WTC11 (cell line): ENCODE measurements around the gene FBLN2. TPM values are rescaled to one million over a fixed set of nuclear protein-coding genes. Genes with fewer than 3 reads are reported as not detected.

Experiments used
- ATAC-seq: fragments of 200-7000 bp; cut with Tn5 transposase; 2 replicates; pipeline ENCODE4 v1.10.0; 2021; ENCODE audit warnings: mild to moderate bottlenecking, moderate library complexity
- CTCF ChIA-PET: fragments of 300-600 bp; sonication (Branson Sonifier 250); formaldehyde crosslinking; loops from one replicate; lab custom pipeline; 2021; ENCODE audit warnings: antibody characterized with exemption; lab: Charles Lee
- POLR2A ChIA-PET: fragments of 350-600 bp; sonication (Branson Sonifier 250); formaldehyde crosslinking; loops from one replicate; lab custom pipeline; 2021; ENCODE audit warnings: antibody characterized with exemption; lab: Charles Lee
- DNase-seq: peaks from one replicate; pipeline ENCODE4 v3.0.0; 2021; ENCODE audit warnings: low spot score
- H3K27ac Mint-ChIP-seq: 2 replicates; pipeline ENCODE4 v1.8.0; 2021; ENCODE audit warnings: mixed read lengths
- H3K27me3 Mint-ChIP-seq: 2 replicates; pipeline ENCODE4 v1.8.0; 2021; ENCODE audit warnings: low read depth, mild to moderate bottlenecking, moderate library complexity, mixed read lengths
- H3K36me3 Mint-ChIP-seq: 2 replicates; pipeline ENCODE4 v1.8.0; 2021; ENCODE audit warnings: mixed read lengths
- H3K4me1 Mint-ChIP-seq: 2 replicates; pipeline ENCODE4 v1.8.0; 2022; ENCODE audit warnings: mixed read lengths
- H3K4me3 Mint-ChIP-seq: 2 replicates; pipeline ENCODE4 v1.8.0; 2021; ENCODE audit warnings: mild to moderate bottlenecking, moderate library complexity, mixed read lengths
- H3K9me3 Mint-ChIP-seq: 2 replicates; pipeline ENCODE4 v1.8.0; 2021; ENCODE audit warnings: mixed read lengths
- FOXJ3 ChIP-seq: sonication (generic); formaldehyde crosslinking; IDR thresholded peaks from 2 replicates; pipeline ENCODE4 v1.9.0; 2021; ENCODE audit warnings: missing genetic modification reagents, mild to moderate bottlenecking, borderline replicate concordance
- FOXK1 ChIP-seq: sonication (generic); formaldehyde crosslinking; IDR thresholded peaks from 2 replicates; pipeline ENCODE4 v1.8.0; 2022; ENCODE audit warnings: mild to moderate bottlenecking, moderate library complexity, missing genetic modification reagents
- FOXP1 ChIP-seq: sonication (generic); formaldehyde crosslinking; IDR thresholded peaks from 2 replicates; pipeline ENCODE4 v1.8.0; 2022; ENCODE audit warnings: missing genetic modification reagents, mild to moderate bottlenecking, moderate library complexity, borderline replicate concordance
- FOXP4 ChIP-seq: sonication (generic); formaldehyde crosslinking; IDR thresholded peaks from 2 replicates; pipeline ENCODE4 v1.8.0; 2022; ENCODE audit warnings: mild to moderate bottlenecking, missing genetic modification reagents
- IRF1 ChIP-seq: sonication (generic); formaldehyde crosslinking; IDR thresholded peaks from 2 replicates; pipeline ENCODE4 v1.8.0; 2023; ENCODE audit warnings: missing genetic modification reagents
- JAZF1 ChIP-seq: fragments of 250-450 bp; sonication (Bioruptor Pico); IDR thresholded peaks from 2 replicates; pipeline ENCODE4 v1.9.0; 2021; ENCODE audit warnings: moderate library complexity, mild to moderate bottlenecking, inconsistent platforms
- NR1H2 ChIP-seq: sonication (generic); formaldehyde crosslinking; IDR thresholded peaks from 2 replicates; pipeline ENCODE4 v1.9.0; 2021; ENCODE audit warnings: mild to moderate bottlenecking, moderate library complexity, missing genetic modification reagents
- NR3C1 ChIP-seq: sonication (generic); formaldehyde crosslinking; conservative IDR thresholded peaks from 2 replicates; pipeline ENCODE4 v1.8.1; 2023; ENCODE audit warnings: low read depth, mild to moderate bottlenecking, missing genetic modification reagents
- RELA ChIP-seq: sonication (generic); formaldehyde crosslinking; IDR thresholded peaks from 2 replicates; pipeline ENCODE4 v1.8.1; 2022; ENCODE audit warnings: missing genetic modification reagents, mild to moderate bottlenecking, borderline replicate concordance
- TEAD4 ChIP-seq: sonication (generic); formaldehyde crosslinking; IDR thresholded peaks from 2 replicates; pipeline ENCODE4 v1.8.0; 2022; ENCODE audit warnings: mild to moderate bottlenecking, missing genetic modification reagents
- ZNF423 ChIP-seq: fragments of 250-450 bp; sonication (Bioruptor Pico); IDR thresholded peaks from 2 replicates; pipeline ENCODE4 v2.1.2; 2022; ENCODE audit warnings: mild to moderate bottlenecking, moderate library complexity
- ZNF671 ChIP-seq: fragments of 250-450 bp; sonication (Bioruptor Pico); IDR thresholded peaks from 2 replicates; pipeline ENCODE4 v1.8.0; 2021; ENCODE audit warnings: mild to moderate bottlenecking
- total RNA-seq: library from RNA; stranded (reverse); gene quantifications from 3 replicates; pipeline ENCODE4 v1.2.3, GENCODE V29; 2021
- TF ChIP-seq, protein P1 (sequence below): sonication (generic); formaldehyde crosslinking; IDR thresholded peaks from 2 replicates; pipeline ENCODE4 v1.8.1; 2022; ENCODE audit warnings: low read depth, mild to moderate bottlenecking, moderate library complexity, missing genetic modification reagents, borderline replicate concordance
- TF ChIP-seq, protein P2 (sequence below): sonication (generic); formaldehyde crosslinking; IDR thresholded peaks from 2 replicates; pipeline ENCODE4 v1.8.0; 2022; ENCODE audit warnings: mild to moderate bottlenecking, missing genetic modification reagents
- TF ChIP-seq, protein P3 (sequence below): sonication (generic); formaldehyde crosslinking; IDR thresholded peaks from 2 replicates; pipeline ENCODE4 v1.8.1; 2023; ENCODE audit warnings: mild to moderate bottlenecking, missing genetic modification reagents
- TF ChIP-seq, protein P4 (sequence below): fragments of 250-450 bp; sonication (Bioruptor Pico); conservative IDR thresholded peaks from 2 replicates; pipeline ENCODE4 v1.9.0; 2021; ENCODE audit warnings: mild to moderate bottlenecking

Gene FBLN2
- total RNA-seq, 1 experiment from 2014 or later: 20.7 TPM

DNA sequence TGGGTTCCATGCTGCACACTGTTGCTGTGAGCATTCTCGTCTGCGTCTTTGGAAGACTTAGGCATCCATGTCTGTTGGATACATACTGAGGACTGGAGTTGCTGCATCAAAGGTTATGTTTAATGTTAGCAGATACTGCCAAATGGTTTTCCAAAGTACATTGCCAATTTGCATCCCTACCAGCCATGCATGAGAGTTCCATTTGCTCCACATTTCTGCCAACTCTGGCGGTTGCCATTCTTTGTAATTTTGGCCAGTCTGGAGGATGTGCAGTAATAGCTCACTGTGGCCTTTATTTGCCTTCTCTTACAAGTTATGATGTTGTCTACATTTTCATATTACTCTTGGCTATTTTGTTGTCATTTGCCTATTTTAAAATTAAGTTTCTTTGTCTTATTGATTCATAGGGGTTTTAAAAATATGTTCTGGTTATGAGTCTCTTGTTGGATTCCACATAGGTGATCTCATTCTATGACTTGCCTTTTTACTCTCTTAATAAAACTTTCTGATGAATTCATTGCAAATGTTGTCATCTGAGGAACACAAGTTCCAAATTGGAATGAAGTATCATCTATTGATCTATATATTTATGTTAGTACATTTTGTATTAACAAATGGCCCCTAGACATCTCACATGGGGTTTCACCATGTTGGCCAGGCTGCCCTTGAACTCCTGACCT is 42.1 kb downstream of the FBLN2 start (continued):
- TF ChIP-seq ZNF423 (CRISPR knock-in tag) (no peak), FOXJ3 (CRISPR knock-in tag) (no peak), IRF1 (no peak), FOXK1 (CRISPR knock-in tag) (no peak)
- TF ChIP-seq, protein P1, sequence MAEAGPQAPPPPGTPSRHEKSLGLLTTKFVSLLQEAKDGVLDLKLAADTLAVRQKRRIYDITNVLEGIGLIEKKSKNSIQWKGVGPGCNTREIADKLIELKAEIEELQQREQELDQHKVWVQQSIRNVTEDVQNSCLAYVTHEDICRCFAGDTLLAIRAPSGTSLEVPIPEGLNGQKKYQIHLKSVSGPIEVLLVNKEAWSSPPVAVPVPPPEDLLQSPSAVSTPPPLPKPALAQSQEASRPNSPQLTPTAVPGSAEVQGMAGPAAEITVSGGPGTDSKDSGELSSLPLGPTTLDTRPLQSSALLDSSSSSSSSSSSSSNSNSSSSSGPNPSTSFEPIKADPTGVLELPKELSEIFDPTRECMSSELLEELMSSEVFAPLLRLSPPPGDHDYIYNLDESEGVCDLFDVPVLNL: no peak
- TF ChIP-seq, all 79 proteins: peak for 0

- ChIA-PET POLR2A (no interaction called here), CTCF (interaction anchor here (0.8 to 1.3 kb wide), 2 partner anchors 23 to 54 kb away, joined by 3 to 6 read pairs; no protein-coding TSS in a partner anchor)
- H3K27me3 Mint-ChIP-seq: 0 out of 2 replicates have a peak, but pooled peaks cover 3% of the 10 kb centered on the region
These were observed 44.7 kb downstream of the FBLN2 start for GRCh38 chr3:13593615-13594014.

More at GRCh38 chr3:13593615-13594014, 44.7 kb downstream of the FBLN2 start:
- TF ChIP-seq, protein P1: no peak
- TF ChIP-seq FOXJ3 (CRISPR knock-in tag) (no peak), NR1H2 (no peak), FOXP1 (CRISPR knock-in tag) (no peak), RELA (no peak), JAZF1 (CRISPR knock-in tag) (no peak), FOXP4 (CRISPR knock-in tag) (no peak), TEAD4 (no peak), NR3C1 (CRISPR knock-in tag) (no peak), ZNF671 (CRISPR knock-in tag) (no peak)
- TF ChIP-seq, protein P2, sequence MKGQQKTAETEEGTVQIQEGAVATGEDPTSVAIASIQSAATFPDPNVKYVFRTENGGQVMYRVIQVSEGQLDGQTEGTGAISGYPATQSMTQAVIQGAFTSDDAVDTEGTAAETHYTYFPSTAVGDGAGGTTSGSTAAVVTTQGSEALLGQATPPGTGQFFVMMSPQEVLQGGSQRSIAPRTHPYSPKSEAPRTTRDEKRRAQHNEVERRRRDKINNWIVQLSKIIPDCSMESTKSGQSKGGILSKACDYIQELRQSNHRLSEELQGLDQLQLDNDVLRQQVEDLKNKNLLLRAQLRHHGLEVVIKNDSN (CRISPR knock-in tag): no peak
- TF ChIP-seq, protein P3, sequence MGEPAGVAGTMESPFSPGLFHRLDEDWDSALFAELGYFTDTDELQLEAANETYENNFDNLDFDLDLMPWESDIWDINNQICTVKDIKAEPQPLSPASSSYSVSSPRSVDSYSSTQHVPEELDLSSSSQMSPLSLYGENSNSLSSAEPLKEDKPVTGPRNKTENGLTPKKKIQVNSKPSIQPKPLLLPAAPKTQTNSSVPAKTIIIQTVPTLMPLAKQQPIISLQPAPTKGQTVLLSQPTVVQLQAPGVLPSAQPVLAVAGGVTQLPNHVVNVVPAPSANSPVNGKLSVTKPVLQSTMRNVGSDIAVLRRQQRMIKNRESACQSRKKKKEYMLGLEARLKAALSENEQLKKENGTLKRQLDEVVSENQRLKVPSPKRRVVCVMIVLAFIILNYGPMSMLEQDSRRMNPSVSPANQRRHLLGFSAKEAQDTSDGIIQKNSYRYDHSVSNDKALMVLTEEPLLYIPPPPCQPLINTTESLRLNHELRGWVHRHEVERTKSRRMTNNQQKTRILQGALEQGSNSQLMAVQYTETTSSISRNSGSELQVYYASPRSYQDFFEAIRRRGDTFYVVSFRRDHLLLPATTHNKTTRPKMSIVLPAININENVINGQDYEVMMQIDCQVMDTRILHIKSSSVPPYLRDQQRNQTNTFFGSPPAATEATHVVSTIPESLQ (CRISPR knock-in tag): no peak
- TF ChIP-seq, protein P4, sequence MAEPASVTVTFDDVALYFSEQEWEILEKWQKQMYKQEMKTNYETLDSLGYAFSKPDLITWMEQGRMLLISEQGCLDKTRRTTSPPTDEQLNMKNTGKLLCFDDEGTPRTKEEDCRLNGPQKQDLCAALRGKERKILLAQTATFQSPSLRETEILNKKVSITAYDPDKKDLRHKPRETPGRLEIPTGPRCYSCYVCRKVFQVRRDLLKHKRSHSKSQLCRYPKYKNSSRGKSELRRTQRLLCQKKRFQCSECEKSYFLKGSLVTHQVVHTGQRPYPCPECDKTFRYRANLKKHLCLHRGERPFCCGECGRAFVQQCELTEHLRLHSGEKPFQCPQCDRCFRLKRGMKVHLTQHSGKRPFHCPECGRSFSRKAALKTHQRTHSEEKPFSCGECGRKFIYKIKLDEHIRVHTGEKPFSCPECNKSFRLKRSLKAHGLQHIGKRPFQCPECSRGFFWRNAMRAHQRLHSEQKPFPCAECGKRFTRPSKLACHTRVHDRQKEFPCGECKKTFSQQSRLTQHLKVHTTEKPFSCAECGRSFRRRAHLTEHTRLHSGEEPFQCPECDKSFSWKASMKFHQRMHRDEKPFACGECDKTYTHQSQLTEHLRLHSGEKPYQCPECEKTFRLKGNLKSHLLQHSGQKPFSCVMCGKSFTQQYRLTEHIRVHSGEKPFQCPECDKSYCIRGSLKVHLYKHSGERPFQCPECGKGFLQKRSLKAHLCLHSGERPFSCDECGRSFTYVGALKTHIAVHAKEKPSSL (CRISPR knock-in tag): no peak
- Mint-ChIP-seq H3K27ac (no peak overlapping the region), H3K4me3 (no peak overlapping the region), H3K9me3 (no peaks in the 10 kb centered on the region), H3K36me3 (no peaks in the 10 kb centered on the region), H3K4me1 (peaks cover 19% of the 10 kb centered on the region)
- ATAC-seq (no peak), DNase-seq (no peak)
